Measurements from ENCODE around the gene TMEM53.

Gene TMEM53

DNA sequence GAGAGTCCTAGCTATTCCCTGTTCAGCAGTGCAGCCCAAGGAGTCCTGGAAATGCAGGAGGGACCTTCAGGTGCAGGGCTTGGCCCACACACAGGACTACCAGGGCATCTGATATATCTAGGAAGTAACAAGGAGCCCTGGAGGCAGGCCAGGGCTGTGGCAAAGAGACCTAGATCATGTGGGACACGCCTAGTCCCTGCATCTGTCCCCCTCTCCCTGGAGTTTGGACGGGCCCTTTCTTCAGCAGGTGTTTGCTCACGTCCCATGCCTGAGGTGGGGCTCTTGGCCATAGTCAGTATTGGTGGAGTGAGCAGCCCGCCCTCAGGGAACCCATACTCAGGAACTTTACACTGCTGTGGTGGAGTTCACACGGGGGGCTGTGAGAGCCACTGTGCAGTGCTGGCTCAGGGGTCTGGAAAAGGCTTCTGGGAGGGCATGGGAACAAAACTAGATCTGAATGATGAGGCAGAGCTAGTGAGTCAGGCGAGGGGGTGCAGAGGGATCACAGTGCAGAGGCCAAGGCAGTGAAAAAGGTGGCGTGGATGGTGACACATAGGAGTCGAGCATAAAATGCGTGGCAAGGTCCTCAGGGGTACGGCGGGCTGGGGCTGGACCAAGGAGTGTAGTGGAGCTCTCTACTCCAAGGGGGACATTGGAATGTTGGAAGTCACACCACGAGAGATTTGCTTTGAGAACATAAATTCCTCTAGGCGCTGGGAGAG lies 25.6 kb downstream of the TMEM53 start:
- in situ Hi-C loops (cut with MboI; ENCODE audit: low sequenced_read_pairs): no loop called here

DNA sequence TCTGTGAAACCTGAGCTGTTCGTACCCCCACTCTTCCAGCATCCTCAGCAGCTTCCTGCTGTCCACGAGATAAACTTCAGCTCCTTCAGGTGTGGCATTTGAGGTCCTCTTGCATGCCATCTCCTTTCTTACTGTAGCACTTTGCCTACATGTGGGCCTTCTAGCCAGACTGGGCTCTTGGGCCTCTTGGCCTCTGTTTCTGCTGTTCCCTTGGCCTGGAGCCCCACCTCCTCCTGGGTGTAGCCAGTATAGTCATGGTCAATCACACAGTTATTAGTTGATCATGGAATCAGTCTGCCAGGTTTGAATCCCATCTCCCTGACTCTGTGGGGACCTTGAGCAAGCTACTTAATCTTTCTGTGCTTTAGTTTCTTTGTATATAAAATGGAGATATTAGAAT lies 26.4 kb downstream of the TMEM53 start:
- in situ Hi-C loops (cut with MboI; ENCODE audit: low sequenced_read_pairs): no loop called here

DNA sequence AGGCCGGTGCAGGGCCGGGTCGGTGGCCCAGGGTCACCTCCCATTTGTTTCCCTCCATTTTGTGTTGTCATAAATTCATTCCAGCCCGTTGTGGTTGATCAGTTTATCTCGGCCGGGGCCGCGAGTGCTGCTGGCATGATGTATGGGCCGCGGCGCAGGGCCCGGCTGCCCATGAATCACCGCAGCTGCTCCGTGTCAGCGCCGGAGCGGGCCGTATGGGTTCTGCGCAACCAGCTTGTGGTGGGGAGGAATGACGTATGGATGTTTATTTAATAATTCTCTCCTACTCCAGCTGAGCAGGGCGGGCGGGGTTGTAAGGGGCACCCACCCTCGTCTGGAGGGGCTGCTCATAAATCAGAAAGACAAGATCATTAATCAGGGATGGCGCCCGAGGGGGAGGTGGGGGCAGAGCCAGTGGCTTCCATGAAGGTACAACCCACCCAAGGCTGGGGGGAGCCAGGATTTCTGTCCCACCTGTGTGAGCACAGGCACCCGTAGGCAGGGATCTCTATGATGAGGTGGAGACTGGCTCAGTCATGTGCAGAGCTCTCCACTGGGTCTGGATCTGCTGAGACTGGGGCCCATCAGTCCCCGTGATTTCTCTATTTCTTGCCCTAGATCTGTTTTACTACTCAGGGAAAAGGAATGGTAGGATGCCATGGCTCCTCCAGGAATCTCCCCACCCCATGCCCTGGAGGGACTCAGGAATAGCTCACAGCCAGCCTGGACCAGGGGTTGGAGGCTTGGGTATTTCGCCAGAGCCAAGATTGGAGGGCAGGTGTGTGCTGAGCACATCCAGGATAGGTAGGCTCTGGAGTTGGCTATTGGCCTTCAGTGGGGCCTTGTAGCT lies 27.8 kb downstream of the TMEM53 start:
- in situ Hi-C loops (cut with MboI; ENCODE audit: low sequenced_read_pairs): no loop called here

DNA sequence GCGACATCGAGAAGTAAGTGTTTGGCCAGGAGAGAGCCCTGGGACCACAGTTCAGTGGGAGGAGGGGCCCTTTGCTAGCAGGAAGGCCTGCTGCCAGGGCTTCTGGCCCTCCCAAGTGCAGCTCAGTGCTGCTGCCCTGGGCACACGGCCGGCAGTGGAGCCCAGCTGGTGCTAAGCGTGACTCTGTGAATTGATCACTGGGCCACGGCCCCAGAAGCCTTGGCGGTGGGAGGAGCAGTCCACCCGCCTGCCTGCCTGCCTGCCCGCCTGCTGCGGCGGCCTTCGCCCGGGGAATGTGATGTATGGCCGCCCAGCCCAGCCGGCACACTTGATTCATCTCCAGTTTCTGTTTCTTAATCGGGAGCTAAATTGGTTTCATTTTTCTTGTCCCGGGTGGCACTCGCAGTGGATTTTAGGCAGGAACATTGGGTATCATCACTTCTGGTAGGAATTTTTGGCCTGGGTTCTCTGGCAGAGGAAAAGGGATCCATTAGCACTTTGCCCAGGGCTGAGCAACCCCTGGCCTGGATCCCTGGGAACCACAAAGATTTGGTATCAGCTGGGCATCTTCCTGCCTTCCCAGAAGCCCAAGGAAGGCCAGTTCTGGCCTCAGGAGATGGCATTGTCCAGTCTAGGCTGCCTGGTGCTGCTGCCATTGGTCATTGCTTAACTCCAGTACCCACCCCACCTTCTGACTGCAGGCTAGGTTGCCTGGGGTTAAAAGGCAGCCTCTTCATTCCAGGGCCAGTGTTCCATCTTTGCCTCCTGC lies 28.6 kb downstream of the TMEM53 start:
- in situ Hi-C loops (cut with MboI; ENCODE audit: low sequenced_read_pairs): no loop called here

DNA sequence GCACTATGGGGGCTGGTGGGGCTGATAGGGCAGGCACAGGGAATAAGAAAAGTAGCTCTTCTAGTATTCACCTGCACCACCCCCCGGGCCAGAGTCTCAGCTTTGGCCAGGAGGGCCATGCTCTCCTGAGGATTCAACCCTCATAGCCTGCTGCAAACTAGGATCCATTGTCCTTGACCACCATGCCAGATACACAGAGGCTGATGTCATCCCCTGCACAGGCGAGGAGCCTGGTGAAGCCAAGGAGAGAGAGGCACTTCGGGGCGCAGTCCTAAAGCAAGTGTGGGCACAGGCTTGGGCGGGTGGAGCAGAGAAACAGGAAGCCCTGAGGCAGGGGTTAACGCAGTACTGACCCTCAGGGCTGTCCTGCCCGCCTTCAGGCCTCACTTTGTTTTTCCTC lies 29.5 kb downstream of the TMEM53 start:
- in situ Hi-C loops (cut with MboI; ENCODE audit: low sequenced_read_pairs): no loop called here

DNA sequence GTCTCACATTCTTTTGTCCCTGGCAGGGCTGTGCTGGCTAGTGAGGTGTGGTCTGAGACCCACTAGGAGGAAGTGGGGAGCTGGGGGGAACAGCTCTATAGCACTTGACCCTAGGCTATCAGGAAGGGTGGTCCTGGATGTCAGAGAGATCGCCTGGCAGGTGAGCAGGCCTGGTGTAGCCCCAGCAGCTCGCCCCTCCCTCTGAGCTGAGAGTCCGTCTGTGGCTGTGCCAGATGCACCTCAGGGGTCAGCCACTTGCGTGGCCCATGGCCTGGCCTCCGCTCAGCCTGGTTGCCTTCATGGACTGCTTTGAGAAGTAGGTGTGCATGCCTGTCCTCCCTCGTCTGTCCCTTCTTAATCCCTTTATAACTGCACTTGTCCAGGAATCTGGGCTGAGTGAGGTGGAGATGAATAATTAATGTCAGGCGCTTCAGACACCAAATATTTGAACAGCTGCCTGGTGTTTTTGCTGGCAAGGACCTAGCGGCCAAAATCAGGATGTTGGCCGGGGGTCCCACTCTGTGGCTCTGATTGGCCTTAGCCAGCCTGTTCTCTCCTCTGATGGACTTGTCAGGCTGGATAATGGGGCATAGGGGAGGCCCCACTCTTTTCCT lies 30.5 kb downstream of the TMEM53 start:
- in situ Hi-C loops (cut with MboI; ENCODE audit: low sequenced_read_pairs): no loop called here

DNA sequence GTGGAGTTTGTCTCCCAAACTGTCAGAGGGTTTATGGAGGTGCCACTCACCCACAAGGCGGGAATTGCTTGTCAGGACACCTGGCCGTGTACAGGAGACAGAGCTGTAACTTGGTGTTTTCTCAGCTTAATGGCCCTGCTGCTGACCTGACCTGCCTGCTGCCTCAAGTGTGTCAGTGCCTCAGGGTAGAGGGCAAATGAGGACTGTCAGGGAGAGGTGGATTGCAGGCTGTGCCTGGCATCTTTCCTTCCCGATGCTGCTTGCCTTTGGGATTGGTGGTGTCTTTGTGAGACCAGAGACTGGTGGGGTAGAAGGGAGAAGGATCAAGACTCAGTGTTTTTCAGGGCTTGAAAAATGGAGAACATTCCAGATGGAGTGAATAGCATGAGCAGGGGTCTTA lies 31.4 kb downstream of the TMEM53 start:
- in situ Hi-C loops (cut with MboI; ENCODE audit: low sequenced_read_pairs): no loop called here

DNA sequence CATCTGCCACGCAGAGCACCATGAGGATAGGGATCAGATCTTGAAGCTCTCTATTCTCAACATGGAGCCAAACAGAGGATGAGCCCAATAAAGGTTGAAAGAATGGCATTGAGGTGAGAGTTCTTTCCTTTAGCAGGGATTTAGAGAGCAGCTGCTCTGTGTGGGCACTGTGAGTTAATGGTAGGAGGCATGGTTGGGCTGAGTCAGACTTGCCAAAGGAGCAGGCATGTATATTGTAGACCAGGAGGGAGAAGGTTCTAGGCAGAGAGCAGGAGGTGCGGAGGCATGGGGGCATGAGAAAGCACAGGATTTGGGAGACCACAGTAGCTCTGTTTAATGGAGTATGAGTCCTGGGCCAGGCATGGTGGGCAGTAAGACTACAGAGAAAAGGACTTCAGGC lies 32.0 kb downstream of the TMEM53 start:
- in situ Hi-C loops (cut with MboI; ENCODE audit: low sequenced_read_pairs): no loop called here

DNA sequence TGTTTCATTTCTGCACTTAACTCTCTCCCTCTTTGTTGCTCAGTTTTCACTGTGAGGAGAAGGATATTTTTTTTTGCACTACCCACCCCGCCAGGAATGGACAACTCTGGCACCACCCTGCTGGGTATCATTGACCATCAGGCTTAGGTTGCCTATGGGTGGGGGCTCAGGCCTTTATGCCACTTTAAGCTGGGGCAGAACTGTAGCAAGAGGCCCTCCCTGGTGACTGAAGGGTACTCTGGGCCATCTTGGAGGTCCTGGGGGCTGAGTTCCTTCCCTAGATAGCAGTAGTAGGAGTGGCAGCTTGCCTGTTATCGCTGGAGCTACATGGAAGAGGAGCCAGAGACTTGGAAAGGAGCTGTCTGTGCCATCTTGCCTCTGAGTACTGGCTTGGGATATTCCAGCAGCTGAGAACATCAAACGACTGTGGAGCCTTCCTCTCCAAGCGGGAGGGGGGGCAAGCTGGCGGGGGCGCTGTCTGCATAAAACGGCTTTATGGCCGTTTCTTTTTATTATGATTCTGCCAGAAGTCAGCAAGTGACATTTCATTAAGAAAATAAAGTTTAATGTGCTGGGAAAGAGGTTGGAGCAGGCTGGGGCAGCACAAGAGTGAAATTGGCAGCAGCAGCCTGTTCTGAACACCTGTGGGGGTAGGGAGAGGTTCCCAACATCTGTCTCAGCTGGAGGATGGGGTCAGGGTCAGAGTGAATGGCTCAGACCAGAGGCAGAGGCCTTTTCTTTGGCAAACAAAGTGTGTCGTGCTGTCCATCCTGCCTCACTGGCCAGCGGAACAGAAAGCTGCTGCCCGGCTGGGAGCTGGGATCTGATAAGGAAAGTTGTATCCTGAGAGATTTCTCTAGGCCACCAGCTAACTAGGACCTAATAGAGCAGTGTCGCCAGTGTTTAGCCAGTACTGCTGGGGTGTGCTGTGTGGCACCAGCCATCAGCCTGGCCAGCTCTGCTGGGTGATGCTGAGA lies 32.9 kb downstream of the TMEM53 start:
- in situ Hi-C loops (cut with MboI; ENCODE audit: low sequenced_read_pairs): no loop called here

DNA sequence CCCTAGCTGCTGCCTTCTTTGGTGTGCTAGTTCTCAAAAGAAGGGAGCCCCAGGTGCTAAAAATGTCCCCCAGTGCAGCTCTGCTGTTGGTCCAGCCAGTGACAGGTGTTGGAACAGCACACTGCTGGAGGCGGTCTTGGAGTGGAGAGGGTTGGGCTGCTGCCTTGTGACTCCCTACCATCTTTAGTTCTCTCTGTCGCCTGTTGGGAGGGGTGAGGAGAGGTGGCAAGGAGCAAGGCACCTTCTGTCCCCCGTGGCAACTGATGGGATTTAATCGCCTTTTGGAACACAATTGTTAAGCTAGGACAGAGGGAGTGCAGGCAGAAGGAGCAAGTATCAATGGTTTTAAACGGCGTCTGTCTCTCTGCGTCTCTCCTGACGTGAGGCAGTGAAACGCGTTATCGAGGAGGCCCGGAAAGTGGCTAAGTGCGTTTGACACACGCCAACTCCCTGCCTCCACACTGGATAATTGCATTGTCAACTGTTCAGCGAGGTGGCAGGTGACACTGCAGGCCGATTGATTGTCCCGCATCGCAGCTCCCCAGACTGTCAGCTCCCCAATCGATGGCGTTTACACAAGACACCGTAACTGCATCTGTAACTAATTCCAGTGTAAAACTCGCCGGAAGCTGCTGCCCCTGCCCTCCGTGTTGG lies 34.0 kb downstream of the TMEM53 start:
- in situ Hi-C loops (cut with MboI; ENCODE audit: low sequenced_read_pairs): no loop called here

DNA sequence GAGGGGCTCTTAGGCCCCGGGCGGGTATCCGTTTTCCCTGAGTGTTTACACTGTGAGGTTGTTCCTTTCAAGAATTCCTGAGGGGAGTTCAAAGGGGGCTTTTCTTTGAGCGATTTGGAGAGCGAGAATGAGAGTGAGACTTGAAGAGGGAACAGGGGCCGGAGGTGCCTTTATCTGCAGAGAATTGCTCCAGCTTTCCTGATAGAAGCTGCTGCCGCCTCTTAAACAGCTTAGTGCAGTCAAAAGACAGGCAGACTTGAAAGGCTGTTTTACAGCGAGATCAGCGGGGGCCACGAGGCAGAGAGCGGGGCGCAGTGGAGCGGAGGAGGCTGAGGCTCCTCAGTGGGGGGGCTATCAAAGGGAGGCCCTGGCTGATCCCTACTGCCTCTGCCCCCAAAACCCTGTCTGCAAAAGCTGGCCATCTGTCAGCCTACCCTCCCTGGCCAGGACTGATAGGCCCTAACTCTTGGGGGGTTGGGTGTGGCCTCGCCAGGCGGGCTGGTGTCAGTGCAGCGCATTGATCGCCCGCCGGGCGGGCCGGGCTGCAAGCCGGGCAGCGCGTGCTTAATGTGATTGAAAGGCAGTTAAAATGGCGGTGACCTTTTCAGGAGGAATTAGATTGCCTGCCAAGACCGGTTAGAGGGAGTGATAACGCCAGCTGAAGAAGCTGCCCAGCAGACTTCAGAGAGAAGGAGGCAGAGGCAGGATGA lies 36.4 kb downstream of the TMEM53 start:
- in situ Hi-C loops (cut with MboI; ENCODE audit: low sequenced_read_pairs): no loop called here

DNA sequence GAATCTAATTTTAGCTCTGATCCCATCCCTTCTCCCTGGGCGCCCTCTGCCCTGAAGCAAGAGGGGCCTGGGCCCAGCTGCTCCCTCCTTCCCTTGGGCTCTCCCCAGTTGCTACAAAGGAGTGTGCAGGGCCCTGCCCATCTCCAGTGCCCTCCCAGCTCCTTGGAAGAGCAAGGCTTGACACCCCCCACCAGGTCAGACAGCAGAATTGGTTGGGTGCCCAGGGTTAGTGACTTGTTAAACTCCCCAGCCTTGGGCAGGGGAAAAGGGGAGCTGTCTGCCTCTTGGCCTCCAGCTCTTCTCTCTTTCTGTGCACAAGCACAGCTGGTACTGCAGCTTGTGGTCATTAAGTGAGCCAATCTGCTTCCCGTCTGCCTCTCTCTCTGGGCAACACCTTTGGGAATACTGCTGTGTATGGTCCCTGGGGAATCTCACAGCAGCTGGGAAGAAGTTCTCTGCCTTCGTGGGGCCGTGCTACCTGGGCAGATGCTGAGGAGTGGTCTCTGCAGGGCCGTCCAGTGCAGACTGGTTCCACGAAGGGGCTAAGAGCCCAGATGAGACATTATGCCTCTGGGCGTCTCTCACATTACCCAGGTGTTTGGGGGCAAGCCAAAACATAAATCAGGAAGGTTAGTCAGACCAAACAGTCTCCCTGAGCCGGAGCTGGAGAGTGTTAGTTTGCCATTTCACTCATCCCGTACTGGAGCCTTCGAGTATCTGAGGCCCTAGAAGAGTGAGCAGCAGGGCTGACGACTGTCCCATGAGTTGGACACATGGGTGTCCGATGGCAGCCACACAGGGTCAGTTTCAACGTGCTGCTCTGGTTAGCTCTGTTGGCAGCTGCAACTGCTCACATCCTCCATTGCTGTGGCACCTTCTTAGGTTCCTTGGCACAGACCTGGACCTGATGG lies 37.3 kb downstream of the TMEM53 start:
- in situ Hi-C loops (cut with MboI; ENCODE audit: low sequenced_read_pairs): no loop called here

DNA sequence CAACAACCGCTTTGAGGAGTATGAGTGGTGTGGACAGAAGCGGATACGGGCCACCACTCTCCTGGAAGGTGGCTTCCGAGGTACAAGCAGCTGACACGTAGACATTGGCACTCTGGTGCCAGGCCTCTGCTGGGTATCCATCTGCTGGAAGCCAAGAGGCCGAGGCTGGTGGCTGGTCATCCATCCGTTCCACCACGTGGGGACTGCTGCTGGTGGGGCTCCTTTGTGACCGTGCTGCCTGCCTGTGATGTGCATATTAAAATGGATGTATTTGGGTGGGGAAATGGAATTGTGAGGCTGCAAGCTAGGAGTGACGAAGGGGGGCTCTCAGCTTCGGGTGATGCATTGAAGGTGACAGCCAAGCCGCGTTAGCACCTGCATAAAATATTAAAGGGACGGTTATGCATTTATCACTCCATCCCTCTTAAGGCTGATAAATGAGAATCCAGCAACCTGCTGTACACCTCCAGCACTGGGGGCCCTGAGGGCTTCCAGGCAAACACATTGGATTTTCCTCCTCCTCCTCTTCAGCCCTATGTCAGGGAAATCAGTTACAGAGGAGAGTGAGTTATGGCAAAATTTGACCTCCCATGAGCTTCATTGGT lies 38.1 kb downstream of the TMEM53 start:
- in situ Hi-C loops (cut with MboI; ENCODE audit: low sequenced_read_pairs): no loop called here

DNA sequence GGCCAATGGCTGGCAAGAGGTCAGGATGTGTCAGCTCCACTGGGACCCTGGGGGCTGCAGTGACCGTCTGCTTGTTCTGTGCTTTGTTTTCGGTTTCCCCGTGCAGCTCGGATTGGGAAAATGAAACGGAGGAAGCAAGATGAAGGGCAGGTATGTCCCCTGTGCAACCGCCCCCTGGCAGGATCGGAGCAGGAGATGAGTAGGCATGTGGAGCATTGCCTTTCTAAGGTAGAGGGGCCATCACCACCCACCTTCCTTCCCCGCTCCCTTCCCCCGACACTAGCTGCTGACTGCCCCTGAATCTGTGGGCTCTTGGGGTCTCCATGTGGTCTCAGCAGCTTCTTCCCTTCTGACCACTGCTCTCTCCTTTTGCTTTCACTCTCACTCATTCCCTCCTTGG lies 38.8 kb downstream of the TMEM53 start:
- in situ Hi-C loops (cut with MboI; ENCODE audit: low sequenced_read_pairs): no loop called here

DNA sequence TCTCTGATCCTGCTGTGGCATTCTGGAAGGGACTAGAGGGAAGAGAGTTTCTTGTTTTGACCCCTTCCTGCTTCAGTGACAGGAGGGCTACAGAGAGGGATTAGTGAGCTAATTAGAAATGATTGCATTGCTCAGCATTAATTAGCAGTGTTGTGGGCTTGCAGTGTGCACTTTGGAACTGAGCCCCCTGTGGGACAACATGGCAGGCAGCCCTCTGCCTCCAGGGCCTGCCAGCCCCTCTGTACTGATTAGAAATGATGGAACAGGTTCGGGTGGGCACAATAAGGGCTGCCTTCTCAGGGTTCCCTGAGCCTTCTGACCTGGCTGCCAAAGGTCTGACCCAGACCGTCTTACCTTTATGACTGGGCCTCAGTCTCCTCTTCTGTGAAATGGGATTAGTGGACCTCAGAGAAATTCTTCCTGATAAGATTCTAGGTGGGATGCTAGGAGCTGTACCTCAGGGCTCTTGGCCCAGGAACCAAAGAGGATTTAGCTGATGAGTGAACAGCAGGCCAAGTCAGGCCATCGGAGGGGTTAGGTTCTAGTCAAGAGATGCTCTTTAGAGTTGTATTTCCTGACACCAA lies 39.6 kb downstream of the TMEM53 start:
- in situ Hi-C loops (cut with MboI; ENCODE audit: low sequenced_read_pairs): no loop called here

DNA sequence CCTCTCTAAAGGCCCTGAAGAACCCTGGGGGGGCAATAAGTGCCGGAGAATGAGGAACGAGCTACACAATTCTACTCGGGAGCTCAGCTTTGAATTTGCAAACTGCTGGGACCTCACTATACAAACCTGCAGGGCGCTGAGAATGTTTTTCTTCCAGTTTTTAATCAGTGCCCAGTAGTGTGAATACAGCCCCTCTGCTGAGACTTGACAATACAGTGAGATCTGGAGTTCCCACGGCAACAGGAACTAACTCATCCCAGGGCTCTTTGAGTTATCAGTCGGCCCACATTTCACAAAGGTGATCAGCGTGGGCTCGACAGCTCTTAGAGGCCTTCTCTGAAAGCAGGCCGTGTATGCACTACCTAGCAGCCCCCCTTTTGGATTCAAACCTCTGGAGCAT lies 41.7 kb downstream of the TMEM53 start:
- in situ Hi-C loops (cut with MboI; ENCODE audit: low sequenced_read_pairs): no loop called here

Measured in HL-60/S4 treated with retinoic acid at 250 ng/mL for 4 days and 3 days (cell line).